GM18517 (cell line): ENCODE measurements around the gene GORASP1.

Source experiments
- ATAC-seq: cut with Tn5 transposase; IDR thresholded peaks from one replicate; pipeline ENCODE4 v1.9.1; 2021; ENCODE audit warnings: mild to moderate bottlenecking, moderate library complexity; ENCODE audit not compliant: unreplicated experiment

The GORASP1 gene

GRCh38 chr3:39141171-39141995 lies 34.0 kb upstream of the GORASP1 start:
- ATAC-seq = no peak

GRCh38 chr3:39140341-39140971 lies 33.0 kb upstream of the GORASP1 start:
- ATAC-seq = no peak

- no peak for ATAC-seq
Measured at GRCh38 chr3:39139442-39139841, 32.0 kb upstream of the GORASP1 start.

- no peak for ATAC-seq
Measured at GRCh38 chr3:39138804-39139415, 31.5 kb upstream of the GORASP1 start.

- ATAC-seq = no peak
Measured at GRCh38 chr3:39137991-39138803, 30.8 kb upstream of the GORASP1 start.

GRCh38 chr3:39137435-39137936 lies 30.1 kb upstream of the GORASP1 start:
- no peak for ATAC-seq

- no peak for ATAC-seq
Measured at GRCh38 chr3:39136533-39137434, 29.4 kb upstream of the GORASP1 start.

- ATAC-seq = no peak
Measured at GRCh38 chr3:39135170-39135805, 27.9 kb upstream of the GORASP1 start.

- no peak for ATAC-seq
Measured at GRCh38 chr3:39134305-39134704, 26.9 kb upstream of the GORASP1 start.

GRCh38 chr3:39133822-39134221 lies 26.4 kb upstream of the GORASP1 start:
- ATAC-seq = no peak

- ATAC-seq = no peak
Measured at GRCh38 chr3:39133093-39133490, 25.7 kb upstream of the GORASP1 start.

- no peak for ATAC-seq
Measured at GRCh38 chr3:39132096-39133092, 25.0 kb upstream of the GORASP1 start.

- ATAC-seq = no peak
Measured at GRCh38 chr3:39130693-39131265, 23.4 kb upstream of the GORASP1 start.

GRCh38 chr3:39130026-39130425 lies 22.6 kb upstream of the GORASP1 start:
- no peak for ATAC-seq

- ATAC-seq = no peak
Measured at GRCh38 chr3:39128951-39129350, 21.5 kb upstream of the GORASP1 start.

- no peak for ATAC-seq
Measured at GRCh38 chr3:39127908-39128304, 20.5 kb upstream of the GORASP1 start.

GRCh38 chr3:39127269-39127907 lies 20.0 kb upstream of the GORASP1 start:
- no peak for ATAC-seq
